Colon (tissue), 2 donors: Measurements from ENCODE around the gene PRPF39.
"Not testable (repeated sequence)": the region's sequence is repeated elsewhere in the genome, so short reads cannot be mapped to it uniquely, and the experiment has no call there.

ENCODE experiments used
- FAIRE-seq: peaks from 2 replicates; lab custom pipeline; 2012; peaks lifted over from hg19 to GRCh38; lab: Jason Lieb, UNC
- donor health status: control.
- donor health status: control.

PRPF39 gene

DNA sequence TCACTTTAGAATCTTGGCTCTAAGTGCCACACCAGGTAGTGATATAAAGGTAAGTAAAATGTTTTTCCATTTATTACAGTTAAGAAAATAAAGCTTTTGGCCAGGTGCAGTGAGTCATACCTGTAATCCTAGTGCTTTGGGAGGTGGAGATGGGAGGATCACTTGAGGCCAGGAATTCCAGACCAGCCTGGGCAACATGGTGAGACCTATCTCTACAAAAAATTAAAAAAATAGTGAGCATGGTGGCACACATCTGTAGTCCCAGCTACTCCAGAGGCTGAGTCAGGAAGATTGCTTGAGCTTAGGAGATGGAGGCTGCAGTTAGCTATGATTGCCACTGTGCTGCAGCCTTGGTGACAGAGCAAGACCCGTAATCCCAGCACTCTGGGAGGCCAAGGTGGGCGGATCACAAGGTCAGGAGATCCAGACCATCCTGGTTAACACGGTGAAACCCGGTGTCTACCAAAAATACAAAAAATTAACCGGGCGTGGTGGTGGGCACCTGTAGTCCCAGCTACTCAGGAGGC, 56.8 kb downstream of the PRPF39 start:
- no peak for FAIRE-seq

DNA sequence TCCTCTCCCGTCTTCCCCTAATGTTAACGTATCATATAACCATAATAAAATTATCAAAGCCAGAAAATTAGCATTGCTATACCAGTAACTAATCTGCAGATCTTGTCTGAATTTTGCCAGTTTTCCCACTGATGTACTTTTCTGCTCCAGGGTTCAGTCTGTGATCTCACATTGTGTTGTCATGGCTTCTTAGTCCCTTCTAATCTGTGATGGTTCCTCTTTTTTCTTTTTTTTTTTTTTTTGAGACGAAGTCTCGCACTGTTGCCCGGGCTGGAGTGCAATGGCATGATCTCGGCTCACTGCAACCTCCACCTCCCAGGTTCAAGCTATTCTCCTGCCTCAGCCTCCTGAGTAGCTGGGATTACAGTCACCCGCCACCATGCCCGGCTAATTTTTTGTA, 58.2 kb downstream of the PRPF39 start:
- FAIRE-seq, result not testable (repeated sequence)

DNA sequence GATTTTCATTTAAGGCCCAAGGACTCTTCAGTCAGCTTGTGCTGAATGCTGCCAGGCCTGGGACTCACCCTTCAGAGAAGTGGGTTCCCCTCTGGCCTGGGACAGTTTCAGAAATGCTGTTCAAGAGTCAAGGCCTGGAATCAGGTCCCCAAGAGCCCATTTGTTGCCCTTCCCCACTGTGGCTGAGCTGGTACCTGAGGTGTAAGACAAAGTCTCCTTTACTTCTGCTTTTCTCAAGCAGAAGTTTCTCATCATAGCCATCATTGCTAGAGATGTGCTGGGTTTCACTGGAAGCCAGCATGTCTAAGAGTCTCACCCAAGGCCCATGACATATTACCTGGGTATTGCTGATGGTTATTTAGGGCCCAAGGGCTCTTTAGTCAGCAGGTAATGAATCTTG, 60.7 kb downstream of the PRPF39 start:
- no peak for FAIRE-seq

DNA sequence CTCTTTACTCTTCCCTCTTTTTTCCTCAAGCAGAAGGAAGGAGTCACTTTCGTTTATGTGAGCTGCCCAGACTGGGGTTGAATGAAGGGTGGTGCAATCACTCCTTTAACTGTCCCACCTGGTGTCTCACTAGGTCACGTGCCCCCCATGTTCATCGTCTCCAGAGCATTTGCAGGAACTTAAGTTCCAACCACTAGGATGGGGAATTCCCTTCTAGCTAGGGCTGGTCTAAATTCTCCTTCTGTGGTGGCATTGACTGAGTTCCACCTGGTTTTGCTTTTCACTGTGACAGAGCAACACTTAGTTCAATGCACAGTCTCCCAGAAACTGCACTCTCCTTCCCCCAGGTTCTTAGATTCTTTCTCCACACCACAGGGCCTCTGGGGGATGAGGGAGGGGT, 61.3 kb downstream of the PRPF39 start:
- FAIRE-seq, result no peak

DNA sequence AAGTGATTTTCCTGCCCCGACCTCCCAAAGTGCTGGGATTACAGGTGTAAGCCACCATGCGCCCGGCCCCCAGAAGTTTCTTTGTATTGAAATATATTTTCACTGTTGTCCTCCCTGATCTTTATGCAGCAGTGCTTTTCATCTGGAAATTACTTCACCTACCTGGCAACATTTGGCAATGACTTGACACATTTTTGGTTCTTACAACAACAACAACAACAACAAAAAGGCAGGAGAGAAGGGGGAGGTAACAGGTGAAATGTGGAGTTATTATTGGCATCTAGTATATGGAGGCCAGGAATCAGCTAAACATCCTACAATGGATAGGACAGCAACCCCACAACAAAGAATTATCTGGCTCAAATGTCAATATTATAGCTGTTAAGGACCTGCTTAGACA, 65.7 kb downstream of the PRPF39 start:
- no peak for FAIRE-seq

DNA sequence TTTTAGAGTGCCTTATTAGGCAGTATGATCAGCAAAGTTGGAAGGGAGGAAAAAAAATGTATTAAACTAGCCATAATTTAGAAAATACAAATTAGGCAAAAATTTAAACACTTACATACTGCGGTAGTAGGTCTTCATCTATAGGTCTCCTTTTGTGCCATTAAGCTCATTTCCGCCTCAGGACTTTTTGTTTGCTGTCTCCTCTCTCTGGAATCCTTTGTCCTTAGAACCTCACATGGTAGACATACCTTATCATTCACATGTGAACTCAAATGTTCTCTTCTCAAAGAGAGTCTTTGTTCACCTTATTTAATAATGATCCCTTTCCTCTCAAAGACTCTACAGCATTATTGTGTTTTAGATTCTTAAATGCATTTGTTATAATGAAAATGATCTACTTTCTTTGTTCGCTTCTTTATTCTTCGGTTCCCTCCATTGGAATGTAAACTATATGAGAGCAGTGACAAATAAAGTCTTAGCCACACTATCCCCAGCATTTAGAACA, 66.5 kb downstream of the PRPF39 start:
- FAIRE-seq, result no peak

DNA sequence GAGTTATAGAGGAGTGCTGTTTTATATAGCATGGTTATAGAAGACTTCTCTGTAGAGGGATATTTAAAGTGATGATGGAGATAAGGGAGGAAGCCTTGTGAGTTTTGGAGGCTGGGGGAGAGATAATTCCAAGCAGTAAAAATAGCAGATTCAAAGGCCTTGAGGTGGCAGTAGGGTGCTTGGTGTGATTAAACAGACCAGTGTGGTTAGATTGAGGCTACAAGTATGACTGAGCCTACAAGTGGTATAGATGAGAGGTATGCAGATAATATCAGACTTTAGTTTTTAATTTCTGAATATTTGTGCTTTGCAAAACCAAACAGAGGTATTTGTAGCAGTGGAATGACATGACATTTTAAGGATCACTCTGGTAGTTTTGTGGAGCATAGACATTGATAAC, 72.2 kb downstream of the PRPF39 start:
- FAIRE-seq, result no peak
